H1 (cell line): ENCODE data around the gene ORC5. TPM values are rescaled to one million over a fixed set of nuclear protein-coding genes. Genes with fewer than 3 reads are reported as not detected.
A peak's percentile ranks its signal among the peaks of the same experiment; 100 is the strongest.

Experiments used
- CTCF ChIA-PET: fragments of 300-600 bp; sonication (Branson Sonifier 250); formaldehyde crosslinking; loops from one replicate; lab custom pipeline; 2021; ENCODE audit not compliant: partially characterized antibody; lab: Charles Lee
- POLR2A ChIA-PET: fragments of 300-600 bp; sonication (Branson Sonifier 250); formaldehyde crosslinking; loops from one replicate; lab custom pipeline; 2021; ENCODE audit warnings: inconsistent platforms; ENCODE audit not compliant: partially characterized antibody; lab: Charles Lee
- DNase-seq, 2 experiments: peaks; one replicate each; pipeline versions ENCODE4 v3.0.0 to v3.0.0-alpha.2; 2010 to 2022; ENCODE audit warnings: low spot score in 2 of 2, low read depth in 1 of 2, mixed read lengths in 1 of 2
- FAIRE-seq: peaks from 2 replicates; lab custom pipeline; 2011; peaks lifted over from hg19 to GRCh38; lab: Jason Lieb, UNC
- H2AFZ ChIP-seq: 2 replicates; pipeline ENCODE4 v1.8.1; 2012; ENCODE audit warnings: low read length, inconsistent platforms
- H2AK5ac ChIP-seq: 2 replicates; pipeline ENCODE4 v1.6.1; 2013; ENCODE audit warnings: low read depth, low read length
- H2BK120ac ChIP-seq: replicated peaks from 2 replicates; pipeline ENCODE3; 2013; ENCODE audit warnings: low read depth, low read length, inconsistent platforms
- H2BK12ac ChIP-seq: 2 replicates; pipeline ENCODE4 v1.6.1; 2013; ENCODE audit warnings: low read depth, low read length
- H2BK15ac ChIP-seq: 2 replicates; pipeline ENCODE4 v1.6.1; 2013; ENCODE audit warnings: low read length
- H2BK20ac ChIP-seq: 2 replicates; pipeline ENCODE4 v1.6.1; 2013; ENCODE audit warnings: low read length
- H2BK5ac ChIP-seq: 2 replicates; pipeline ENCODE4 v1.6.1; 2013; ENCODE audit warnings: low read depth, low read length
- H3K14ac ChIP-seq: 2 replicates; pipeline ENCODE4 v1.6.1; 2013; ENCODE audit warnings: inconsistent platforms; ENCODE audit not compliant: insufficient read length
- H3K18ac ChIP-seq: 2 replicates; pipeline ENCODE4 v1.6.1; 2013; ENCODE audit warnings: low read length; ENCODE audit errors: extremely low read depth
- H3K23ac ChIP-seq: 2 replicates; pipeline ENCODE4 v1.6.1; 2013; ENCODE audit warnings: inconsistent platforms; ENCODE audit not compliant: insufficient read length
- H3K23me2 ChIP-seq: 2 replicates; pipeline ENCODE4 v1.6.1; 2013; ENCODE audit warnings: low read depth, low read length
- H3K27ac ChIP-seq: 2 replicates; pipeline ENCODE4 v1.6.1; 2011; ENCODE audit warnings: low read depth, low read length, inconsistent platforms
- H3K27me3 ChIP-seq, 4 experiments: replicated peaks in 1 of 4; 1 replicate in 1 of 4; 2 replicates in 3 of 4; pipeline versions ENCODE4 v1.6.1 to v1.8.1; 2011 to 2013; ENCODE audit warnings: low read length in 3 of 4, mild to moderate bottlenecking in 3 of 4, inconsistent platforms in 2 of 4, mixed read lengths in 2 of 4, moderate library complexity in 1 of 4; ENCODE audit not compliant: control insufficient read depth in 3 of 4, insufficient read depth in 3 of 4; ENCODE audit errors: extremely low read depth in 1 of 4
- H3K36me3 ChIP-seq, 4 experiments: 2 replicates each; pipeline versions ENCODE4 v1.6.1 to v1.8.1; 2011 to 2013; ENCODE audit warnings: mild to moderate bottlenecking in 4 of 4, low read length in 3 of 4, moderate library complexity in 2 of 4, control low read depth in 1 of 4, inconsistent platforms in 1 of 4; ENCODE audit not compliant: insufficient read depth in 4 of 4, control insufficient read depth in 2 of 4
- H3K4ac ChIP-seq: replicated peaks from 2 replicates; pipeline ENCODE3; 2013; ENCODE audit warnings: low read length, low read depth, mixed read lengths, inconsistent platforms; ENCODE audit not compliant: insufficient read length
- H3K4me1 ChIP-seq, 4 experiments: replicated peaks in 1 of 4; 1 replicate in 1 of 4; 2 replicates in 3 of 4; pipeline versions ENCODE4 v1.6.1 to v1.8.1; 2011 to 2013; ENCODE audit warnings: low read length in 3 of 4, inconsistent platforms in 2 of 4, mixed read lengths in 1 of 4; ENCODE audit not compliant: insufficient read depth in 4 of 4, control insufficient read depth in 3 of 4
- H3K4me2 ChIP-seq, 2 experiments: 2 replicates each; pipeline versions ENCODE4 v1.6.1 to v1.8.1; 2011 to 2013; ENCODE audit warnings: low read depth in 2 of 2, low read length in 2 of 2, control low read depth in 1 of 2, inconsistent platforms in 1 of 2, mild to moderate bottlenecking in 1 of 2; ENCODE audit not compliant: insufficient read depth in 1 of 2
- H3K4me3 ChIP-seq, 4 experiments: fragments of 200-600, 300-600 bp in 1 of 4; sonication (generic), shearing (Covaris generic), sonication (Bioruptor Twin) in 1 of 4; 2 replicates each; pipeline versions ENCODE4 v1.5.1 to v1.8.1; 2011 to 2016; ENCODE audit warnings: low read length in 4 of 4, low read depth in 3 of 4, control low read depth in 2 of 4, inconsistent platforms in 2 of 4, mild to moderate bottlenecking in 2 of 4, mixed read lengths in 1 of 4, moderate library complexity in 1 of 4; ENCODE audit not compliant: insufficient read depth in 2 of 4; ENCODE audit errors: extremely low read depth in 1 of 4
- H3K56ac ChIP-seq: replicated peaks from 2 replicates; pipeline ENCODE3; 2013; ENCODE audit warnings: low read depth, mild to moderate bottlenecking, mixed read lengths, low read length, inconsistent platforms; ENCODE audit not compliant: insufficient read length
- H3K79me1 ChIP-seq: 2 replicates; pipeline ENCODE4 v1.6.1; 2013; ENCODE audit warnings: low read depth, low read length, control low read depth
- H3K79me2 ChIP-seq, 2 experiments: 2 replicates each; pipeline versions ENCODE4 v1.6.1 to v1.8.1; 2012 to 2013; ENCODE audit warnings: low read length in 2 of 2, mild to moderate bottlenecking in 2 of 2, inconsistent platforms in 1 of 2; ENCODE audit not compliant: insufficient read depth in 2 of 2, control insufficient read depth in 1 of 2
- H3K9ac ChIP-seq, 4 experiments: replicated peaks in 1 of 4; 1 replicate in 1 of 4; 2 replicates in 3 of 4; pipeline versions ENCODE4 v1.6.1 to v1.8.1; 2011 to 2013; ENCODE audit warnings: low read depth in 3 of 4, low read length in 3 of 4, control low read depth in 2 of 4, mild to moderate bottlenecking in 2 of 4, moderate library complexity in 2 of 4, inconsistent platforms in 1 of 4; ENCODE audit errors: extremely low read depth in 1 of 4
- H3K9me3 ChIP-seq, 2 experiments: 2 replicates each; pipeline versions ENCODE4 v1.6.1 to v1.8.1; 2012 to 2013; ENCODE audit warnings: mild to moderate bottlenecking in 2 of 2, moderate library complexity in 2 of 2, control low read depth in 1 of 2, inconsistent platforms in 1 of 2, low read depth in 1 of 2, low read length in 1 of 2, mixed read lengths in 1 of 2; ENCODE audit not compliant: insufficient read depth in 2 of 2
- H4K20me1 ChIP-seq, 2 experiments: replicated peaks in 1 of 2; 2 replicates each; pipeline versions ENCODE3 to v1.8.1; 2011 to 2013; ENCODE audit warnings: inconsistent platforms in 2 of 2, low read length in 2 of 2, mild to moderate bottlenecking in 1 of 2; ENCODE audit not compliant: insufficient read depth in 2 of 2, control insufficient read depth in 1 of 2
- H4K5ac ChIP-seq: 2 replicates; pipeline ENCODE4 v1.6.1; 2013; ENCODE audit warnings: low read length, low read depth, mixed read lengths, inconsistent platforms; ENCODE audit not compliant: insufficient read length
- H4K8ac ChIP-seq: 2 replicates; pipeline ENCODE4 v1.8.0; 2013; ENCODE audit warnings: mild to moderate bottlenecking, moderate library complexity, low read length, inconsistent platforms; ENCODE audit not compliant: insufficient read depth; ENCODE audit errors: extremely low read depth
- H4K91ac ChIP-seq: replicated peaks from 2 replicates; pipeline ENCODE3; 2013; ENCODE audit warnings: low read length, mixed read lengths, inconsistent platforms; ENCODE audit not compliant: insufficient read length
- CBX8 ChIP-seq: fragments of 300-800, 300-1000 bp; sonication (generic); IDR thresholded peaks from 2 replicates; pipeline ENCODE4 v1.7.1; 2016; ENCODE audit warnings: low read depth, low read length, borderline replicate concordance
- E2F6 ChIP-seq: IDR thresholded peaks from 2 replicates; pipeline ENCODE4 v1.6.1; 2012; ENCODE audit warnings: inconsistent platforms
- GTF2F1 ChIP-seq: IDR thresholded peaks from 2 replicates; pipeline ENCODE4 v1.6.1; 2012; ENCODE audit warnings: low read depth, low read length, improper control_type of control experiment, borderline replicate concordance
- HDAC2 ChIP-seq, 2 experiments: fragments of 300-600 bp in 1 of 2; sonication (generic) in 1 of 2; IDR thresholded peaks; 2 replicates each; pipeline ENCODE4 v1.6.1; 2011 to 2012; ENCODE audit warnings: low read depth in 2 of 2, low read length in 2 of 2, mild to moderate bottlenecking in 2 of 2, moderate library complexity in 2 of 2, borderline replicate concordance in 1 of 2, inconsistent platforms in 1 of 2
- KDM4A ChIP-seq: IDR thresholded peaks from one replicate; pipeline ENCODE4 v1.7.1; 2012; ENCODE audit warnings: low read depth, mild to moderate bottlenecking, moderate library complexity, low read length, inconsistent platforms; ENCODE audit not compliant: severe bottlenecking
- POLR2A ChIP-seq, 2 experiments: IDR thresholded peaks; 1 replicate in 1 of 2; 2 replicates in 1 of 2; pipeline ENCODE4 v1.6.1; 2011; ENCODE audit warnings: low read depth in 2 of 2, low read length in 2 of 2, mild to moderate bottlenecking in 2 of 2; ENCODE audit errors: control extremely low read depth in 1 of 2
- RAD21 ChIP-seq, 2 experiments: IDR thresholded peaks in 1 of 2; conservative IDR thresholded peaks in 1 of 2; 2 replicates each; pipeline ENCODE4 v1.6.1; 2011; ENCODE audit warnings: low read depth in 2 of 2, low read length in 2 of 2, improper control_type of control experiment in 1 of 2, inconsistent platforms in 1 of 2, mild to moderate bottlenecking in 1 of 2, moderate library complexity in 1 of 2
- RXRA ChIP-seq: IDR thresholded peaks from 2 replicates; pipeline ENCODE4 v1.6.1; 2011; ENCODE audit warnings: low read depth, mild to moderate bottlenecking, low read length, moderate library complexity; ENCODE audit not compliant: insufficient read depth
- SP4 ChIP-seq: IDR thresholded peaks from 2 replicates; pipeline ENCODE4 v1.6.1; 2012; ENCODE audit warnings: low read length, inconsistent platforms
- SRF ChIP-seq: IDR thresholded peaks from 2 replicates; pipeline ENCODE4 v1.6.1; 2011; ENCODE audit warnings: mild to moderate bottlenecking, low read depth, low read length, moderate library complexity
- TAF1 ChIP-seq: IDR thresholded peaks from 2 replicates; pipeline ENCODE4 v1.6.1; 2011; ENCODE audit warnings: mild to moderate bottlenecking, low read depth, low read length
- TAF7 ChIP-seq: optimal IDR thresholded peaks from 2 replicates; pipeline ENCODE3; 2011; ENCODE audit warnings: low read depth, mild to moderate bottlenecking, inconsistent platforms, low read length, moderate library complexity, borderline replicate concordance
- TBP ChIP-seq: IDR thresholded peaks from 2 replicates; pipeline ENCODE4 v1.6.1; 2011; ENCODE audit warnings: low read depth, low read length, improper control_type of control experiment
- WGBS, 2 experiments: shearing (Covaris generic) in 1 of 2; methylation state at CpG; one replicate each; pipeline versions ENCODE4 v1.1.6 to v1.1.7; 2013 to 2015; ENCODE audit warnings: low lambda C conversion rate in 2 of 2, mixed read lengths in 2 of 2, inconsistent platforms in 1 of 2, low coverage in 1 of 2, missing lambda C conversion rate in 1 of 2; ENCODE audit not compliant: insufficient replicate concordance in 2 of 2, insufficient coverage in 1 of 2, insufficient read length in 1 of 2; ENCODE audit errors: extremely low coverage in 1 of 2, missing lambda C conversion rate in 1 of 2; 5-methylcytosine and 5-hydroxymethylcytosine counted together
- polyA plus RNA-seq, 7 experiments: library from polyadenylated mRNA; depleted of rRNA in 3 of 7; stranded (reverse) in 5 of 7; unstranded in 2 of 7; fragments of >200 nt in 5 of 7; fragments of 200-250 nt in 2 of 7; gene quantifications; 1 replicate in 5 of 7; 2 replicates in 1 of 7; 4 replicates in 1 of 7; pipeline versions ENCODE4 v1.2.1 to v1.2.3, GENCODE V29; 2011 to 2013; ENCODE audit warnings: missing spikeins in 2 of 7, mixed read lengths in 2 of 7
- total RNA-seq: library from RNA; stranded (reverse); fragmentation: NEBNext Ultra II Directional; extraction: Animal tissue kit (Norgen Biotek cat#: 25700); gene quantifications from 2 replicates; pipeline ENCODE4 v1.2.1, GENCODE V29; 2021

Gene ORC5
- total and polyA plus RNA-seq, 2 of the 8 experiments (the other 6 are each of a cell fraction or from before 2014, with no cell fraction given), result 7.7 to 19.9 TPM

DNA sequence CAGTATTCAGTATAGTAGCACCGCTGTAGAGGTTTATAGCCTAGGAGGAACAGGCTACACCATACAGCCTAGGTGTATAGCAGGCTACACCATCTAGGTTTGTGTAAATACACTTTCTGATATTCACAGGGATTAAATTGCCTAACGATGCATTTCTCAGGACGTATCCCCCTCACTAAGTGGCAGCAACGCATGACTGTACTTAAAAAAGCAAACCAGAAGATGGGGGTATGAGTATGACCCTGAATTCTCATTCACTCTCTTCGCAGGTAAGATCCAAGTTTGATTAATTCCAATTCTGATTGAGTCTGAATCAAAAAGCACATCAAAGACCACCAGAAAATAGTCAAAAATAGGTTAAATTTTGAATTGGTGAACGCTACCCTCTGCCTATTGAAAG, 972 bp downstream of the ORC5 start:
- Histone ChIP-seq H3K79me2 (peaks cover 11 to 37% of the 10 kb centered on the region in 2 experiments; a peak in 3 of 4 replicates), H3K79me1 (peaks cover 5% of the 10 kb centered on the region; the same call in 1 of the 2 replicates), H3K36me3 (peaks cover 0 to 22% (median 12%) of the 10 kb centered on the region in 4 experiments; a peak in 7 of 8 replicates), H3K14ac (no peak overlapping the region), H3K23me2 (peaks cover 10% of the 10 kb centered on the region; the same call in 1 of the 2 replicates), H3K23ac (no peak overlapping the region), H3K4ac (no peak overlapping the region), H2BK15ac (no peak overlapping the region), H3K56ac (no peak overlapping the region), H2BK12ac (no peak overlapping the region), H4K91ac (no peak overlapping the region), H4K20me1 (no peaks in the 10 kb centered on the region), H2AK5ac (no peak overlapping the region), H2BK120ac (no peak overlapping the region), H2BK5ac (no peak overlapping the region), H3K9ac (peak overlapping the region; percentile 75 to 99 (median 81); a peak in 5 of 7 replicates), H3K18ac (no peak overlapping the region), H3K4me1 (no peaks in the 10 kb centered on the region; a peak in 2 of 7 replicates), H3K4me2 (peak overlapping the region; percentile 68 to 84), H4K5ac (no peak overlapping the region), H3K27me3 (no peaks in the 10 kb centered on the region), H3K9me3 (peaks cover 8 to 12% of the 10 kb centered on the region in 2 experiments), H2AFZ (no peak overlapping the region; the same call in 1 of the 2 replicates), H4K8ac (no peak overlapping the region), H3K27ac (no peak overlapping the region), H3K4me3 (peak overlapping the region; percentile 75 to 99 (median 87)), H2BK20ac (no peak overlapping the region)
- ChIA-PET POLR2A (no interaction called here), CTCF (no interaction called here)
- DNase-seq (no peak), FAIRE-seq (no peak)
- 62% methylated on average over 6 of the region's 6 CpGs; no CpG with 5 or more reads in 1 of the 2 experiments for WGBS, 2 experiments
- TF ChIP-seq POLR2A (IDR thresholded peaks at IDR 0.05; ENCODE audit: control extremely low read depth in 1 of 2, low read depth in 2 of 2, low read length in 2 of 2) (no peak), CBX8 (no peak), SRF (no peak), E2F6 (no peak), TAF1 (no peak), GTF2F1 (no peak), SP4 (no peak), TBP (no peak), RXRA (no peak), RAD21 (IDR thresholded peaks at IDR 0.05 in 1 of 2, conservative IDR thresholded peaks at IDR 0.05 in 1 of 2; ENCODE audit: low read depth in 2 of 2, low read length in 2 of 2) (no peak), TAF7 (no peak), HDAC2 (IDR thresholded peaks at IDR 0.05; ENCODE audit: borderline replicate concordance in 1 of 2, low read depth in 2 of 2, low read length in 2 of 2) (no peak), KDM4A (no peak)
